Effector CD4-positive, alpha-beta T cell (primary cell): ENCODE measurements around the gene GRIK2.
"Not testable (repeated sequence)": the region's sequence is repeated elsewhere in the genome, so short reads cannot be mapped to it uniquely, and the experiment has no call there.

Source experiments
- DNase-seq: peaks from one replicate; pipeline ENCODE4 v3.0.0-alpha.2; 2020

Gene GRIK2

DNA sequence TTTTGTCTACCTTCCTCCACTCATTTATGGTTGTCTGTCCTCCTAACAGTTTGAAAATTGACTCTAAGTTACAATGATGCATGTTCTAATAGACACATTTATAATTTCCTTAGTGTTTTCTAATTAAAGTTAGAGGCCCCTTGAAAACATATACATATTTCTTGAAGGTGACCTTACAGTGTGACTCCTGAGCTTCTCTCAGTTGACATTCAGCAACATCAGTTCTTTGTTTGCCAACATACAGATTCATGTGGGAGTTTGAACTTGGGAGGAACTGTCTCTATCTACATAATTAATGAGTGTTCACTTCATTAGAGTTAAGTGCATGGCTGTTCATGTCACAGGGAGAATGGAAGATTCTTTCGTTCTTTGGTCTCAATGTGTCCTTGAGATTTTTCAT lies 658.2 kb downstream of the GRIK2 start:
- DNase-seq: no peak

DNA sequence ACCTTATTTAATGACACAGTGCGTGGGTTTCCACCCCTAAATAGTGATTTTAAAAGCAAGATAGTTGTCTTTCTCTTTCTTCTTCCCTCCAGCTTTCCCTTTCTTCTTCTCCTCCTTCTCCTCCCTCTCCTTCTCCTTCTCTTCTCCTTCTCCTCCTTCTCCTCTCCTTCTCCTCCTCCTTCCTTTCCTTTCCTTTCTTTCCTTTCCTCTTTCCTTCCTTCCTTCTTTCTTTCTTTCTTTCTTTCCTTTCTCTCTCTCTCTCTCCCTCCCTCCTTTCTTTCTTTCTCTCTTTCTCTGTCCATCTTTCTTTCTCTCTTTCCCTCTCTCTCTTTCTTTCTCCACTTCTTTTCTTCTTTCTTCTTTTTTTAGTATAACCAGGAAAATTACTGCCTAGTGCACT lies 670.6 kb downstream of the GRIK2 start:
- no peak for DNase-seq

DNA sequence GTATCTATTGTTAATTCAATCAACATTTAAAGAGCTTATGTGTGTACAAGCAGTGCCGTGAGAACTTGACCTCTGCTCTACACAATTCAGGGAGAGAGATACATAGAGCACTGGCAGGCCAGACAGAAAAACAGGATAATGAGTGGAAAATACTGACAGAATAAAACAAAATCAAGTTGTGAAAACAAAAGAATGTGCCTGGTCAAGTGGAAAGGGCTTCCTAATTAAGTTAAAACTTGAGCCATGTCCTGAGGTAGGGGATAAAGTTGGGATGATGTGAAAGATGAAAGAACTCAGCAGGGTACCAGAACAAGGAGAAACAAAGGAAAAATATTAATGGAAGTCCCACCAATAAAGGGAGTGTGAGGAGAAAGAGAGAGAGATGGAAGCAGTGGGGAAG lies 672.8 kb downstream of the GRIK2 start:
- no peak for DNase-seq

DNA sequence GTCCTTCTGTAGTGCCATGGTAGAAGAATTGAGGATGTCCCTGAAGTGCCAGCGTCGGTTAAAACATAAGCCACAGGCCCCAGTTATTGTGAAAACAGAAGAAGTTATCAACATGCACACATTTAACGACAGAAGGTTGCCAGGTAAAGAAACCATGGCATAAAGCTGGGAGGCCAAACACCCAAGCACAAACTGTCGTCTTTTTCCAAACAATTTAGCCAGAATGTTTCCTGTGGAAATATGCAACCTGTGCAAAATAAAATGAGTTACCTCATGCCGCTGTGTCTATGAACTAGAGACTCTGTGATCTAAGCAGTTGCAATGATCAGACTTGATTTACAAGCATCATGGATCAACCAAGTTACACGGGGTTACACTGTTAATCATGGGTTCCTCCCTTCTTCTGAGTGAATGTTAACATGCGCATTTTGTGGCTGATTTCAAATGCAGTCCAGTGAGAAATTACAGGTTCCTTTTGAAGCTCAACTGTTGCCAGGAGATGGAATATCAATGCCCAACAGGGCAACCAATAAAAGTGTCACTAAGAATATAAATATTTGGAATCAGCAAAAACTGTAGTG lies 674.9 kb downstream of the GRIK2 start:
- DNase-seq: no peak

DNA sequence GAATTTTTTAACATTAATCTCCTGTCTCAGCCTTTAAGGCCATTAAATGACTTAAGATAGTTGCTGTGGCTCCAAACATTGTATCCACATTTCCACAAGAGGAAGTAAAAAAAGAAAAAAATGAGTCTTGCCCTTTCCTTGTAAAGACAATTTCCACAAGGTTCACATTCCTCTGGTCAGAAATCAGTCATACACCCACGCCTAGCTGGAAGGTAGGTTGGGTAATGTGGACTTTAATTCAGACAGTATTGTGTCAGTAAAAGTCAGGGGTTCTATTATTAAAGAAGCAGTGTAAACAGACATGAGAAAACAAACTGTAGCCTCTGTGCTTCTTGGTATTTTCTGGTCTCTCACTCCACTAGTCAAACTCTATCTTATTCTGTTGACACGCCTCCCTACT lies 682.0 kb downstream of the GRIK2 start:
- no peak for DNase-seq

DNA sequence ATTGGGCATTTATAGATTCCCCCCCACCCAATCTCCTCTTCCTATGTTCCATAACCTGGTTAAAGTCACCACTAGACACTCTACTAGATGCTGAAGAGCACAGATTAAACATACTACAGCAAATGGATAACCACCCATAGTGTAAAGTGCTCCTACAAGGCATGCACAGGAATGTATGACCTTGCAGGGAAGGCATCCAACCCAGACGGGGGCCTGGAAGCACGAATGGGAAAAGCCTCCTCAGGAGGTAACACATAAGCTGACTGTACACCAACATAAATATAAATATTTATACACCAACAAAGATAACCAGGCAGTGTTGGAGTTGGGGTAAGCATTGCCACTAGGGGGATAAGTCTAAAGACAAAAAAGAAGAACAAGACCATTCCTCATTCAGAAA lies 691.7 kb downstream of the GRIK2 start:
- DNase-seq: no peak

DNA sequence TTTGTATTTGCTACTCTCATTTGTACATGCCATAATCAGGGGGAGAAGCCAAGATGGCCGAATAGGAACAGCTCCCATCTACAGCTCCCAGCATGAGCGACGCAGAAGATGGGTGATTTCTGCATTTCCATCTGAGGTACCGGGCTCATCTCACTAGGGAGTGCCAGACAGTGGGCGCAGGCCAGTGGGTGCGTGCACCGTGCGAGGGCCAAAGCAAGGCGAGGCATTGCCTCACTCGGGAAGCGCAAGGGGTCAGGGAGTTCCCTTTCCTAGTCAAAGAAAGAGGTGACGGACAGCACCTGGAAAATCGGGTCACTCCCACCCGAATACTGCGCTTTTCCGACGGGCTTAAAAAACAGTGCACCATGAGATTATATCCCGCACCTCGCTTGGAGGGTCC lies 694.7 kb downstream of the GRIK2 start:
- not testable (repeated sequence) for DNase-seq

DNA sequence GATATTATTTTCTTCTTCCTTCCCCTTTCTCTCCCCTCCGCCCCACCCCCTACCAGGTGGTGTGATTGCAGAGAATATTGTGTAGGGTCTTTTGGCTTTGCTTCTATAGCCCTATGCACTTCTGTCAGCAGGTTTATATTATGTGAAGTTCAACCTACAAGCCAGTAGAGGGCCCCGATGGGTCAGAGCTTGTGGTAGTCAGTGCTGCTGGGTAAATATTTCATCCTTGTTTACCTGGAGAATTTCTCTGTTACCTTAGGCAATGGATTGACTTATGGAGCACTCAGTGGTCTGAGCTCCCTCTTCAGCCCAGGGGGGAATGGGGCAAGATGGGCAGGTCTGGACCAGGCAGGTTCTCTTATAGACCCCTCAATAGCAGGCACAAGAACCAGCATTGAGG lies 720.9 kb downstream of the GRIK2 start:
- no peak for DNase-seq

DNA sequence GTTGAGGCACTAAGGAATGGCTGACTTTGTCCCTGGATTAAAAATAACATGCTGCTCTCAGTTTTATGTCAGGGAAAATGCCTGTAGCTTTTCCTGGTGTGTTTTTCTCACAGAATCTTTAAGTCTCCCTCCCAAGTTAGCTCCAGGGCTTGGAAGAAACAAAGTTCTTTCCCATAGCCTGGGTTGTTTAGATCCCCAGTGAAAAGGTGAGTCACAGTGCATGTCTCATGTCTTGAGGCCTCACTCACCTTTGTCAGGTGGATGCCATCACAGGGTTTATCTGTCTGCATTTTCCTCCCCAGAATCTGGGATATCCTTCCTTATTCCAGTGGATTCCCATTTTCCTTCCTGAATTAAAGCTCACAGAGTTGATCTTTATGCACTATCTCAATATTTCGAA lies 722.4 kb downstream of the GRIK2 start:
- no peak for DNase-seq

DNA sequence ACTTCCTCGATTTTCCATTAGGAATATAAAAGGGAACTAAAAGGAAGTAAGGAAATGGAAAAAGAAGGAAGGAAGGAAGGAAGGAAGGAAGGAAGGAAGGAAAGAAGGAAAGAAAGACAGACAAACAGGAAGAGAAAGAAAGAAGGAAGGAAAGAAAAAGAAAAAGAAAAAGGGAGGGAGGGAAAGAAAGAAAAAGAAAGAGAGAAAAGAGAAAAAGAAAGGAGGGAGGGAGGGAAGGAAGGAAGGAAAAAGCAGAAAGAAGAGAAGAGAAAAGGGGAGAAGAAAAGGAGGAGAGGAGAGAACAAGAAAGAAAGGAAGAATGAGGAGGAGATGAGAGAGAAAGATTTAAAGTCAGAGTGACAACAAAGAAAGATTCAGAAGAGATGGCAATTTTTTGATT lies 724.5 kb downstream of the GRIK2 start:
- DNase-seq: no peak
